Heart left ventricle (tissue), 16 donors: Measurements from ENCODE around the gene IFNLR1. TPM values are rescaled to one million over a fixed set of nuclear protein-coding genes. Genes with fewer than 3 reads are reported as not detected.

ENCODE experiments used
- ATAC-seq, 4 donors: fragments of 200-7000 bp; cut with Tn5 transposase; one replicate each; pipeline ENCODE4 v1.9.1; 2020 to 2022; ENCODE audit warnings: moderate library complexity in 4 of 4, mild to moderate bottlenecking in 3 of 4, moderate number of reproducible peaks in 1 of 4
- DNase-seq, 5 donors: peaks; one replicate each; pipeline ENCODE4 v3.0.0-alpha.2; 2020
- H3K27ac ChIP-seq, 12 donors: fragments of 200-600 bp; sonication (generic) in 4 of 12; one replicate each; pipeline versions ENCODE4 v1.5.0 to v1.8.0; 2016 to 2022; ENCODE audit warnings: mild to moderate bottlenecking in 2 of 12
- H3K27me3 ChIP-seq, 9 donors: fragments of 200-600 bp; sonication (generic) in 2 of 9; one replicate each; pipeline versions ENCODE4 v1.5.1 to v1.8.0; 2016 to 2022; ENCODE audit warnings: mild to moderate bottlenecking in 3 of 9
- H3K36me3 ChIP-seq, 9 donors: fragments of 200-600 bp; sonication (generic) in 2 of 9; one replicate each; pipeline versions ENCODE4 v1.5.0 to v1.8.0; 2018 to 2022; ENCODE audit warnings: mild to moderate bottlenecking in 2 of 9
- H3K4me1 ChIP-seq, 12 donors: fragments of 200-600 bp; sonication (generic) in 4 of 12; one replicate each; pipeline versions ENCODE4 v1.5.0 to v1.8.0; 2016 to 2022; ENCODE audit warnings: mild to moderate bottlenecking in 3 of 12
- H3K4me3 ChIP-seq, 12 donors: fragments of 200-600 bp; sonication (generic) in 4 of 12; one replicate each; pipeline versions ENCODE4 v1.5.0 to v1.8.0; 2017 to 2022; ENCODE audit warnings: mild to moderate bottlenecking in 9 of 12, moderate library complexity in 4 of 12
- H3K9me3 ChIP-seq, 12 donors: fragments of 200-600 bp; sonication (generic) in 4 of 12; one replicate each; pipeline versions ENCODE4 v1.5.0 to v1.8.0; 2016 to 2022; ENCODE audit warnings: mild to moderate bottlenecking in 1 of 12
- CTCF ChIP-seq, 12 donors: fragments of 200-600 bp; sonication (generic) in 4 of 12; IDR thresholded peaks; one replicate each; pipeline versions ENCODE4 v1.5.0 to v1.8.0; 2018 to 2022; ENCODE audit warnings: antibody characterized with exemption in 12 of 12, mild to moderate bottlenecking in 5 of 12
- POLR2A ChIP-seq, 2 donors: fragments of 450-650 bp; IDR thresholded peaks; one replicate each; pipeline ENCODE4 v1.6.1; 2017; ENCODE audit warnings: antibody characterized with exemption in 2 of 2, mild to moderate bottlenecking in 2 of 2, moderate library complexity in 2 of 2
- WGBS, 4 donors: extraction: QIAGEN DNeasy Blood & Tissue Kit in 2 of 4; methylation state at CpG; one replicate each; pipeline versions ENCODE4 v1.1.5 to v1.1.7; 2013 to 2018; 5-methylcytosine and 5-hydroxymethylcytosine counted together
- intact Hi-C, 10 donors: fragments of 100-400 bp; cut with DNase I; formaldehyde crosslinking; loops; one replicate each; pipeline versions ENCODE4 v1.11.1 to v1.14.2; 2022
- polyA plus RNA-seq, 2 donors: library from polyadenylated mRNA; stranded (reverse); fragments of 200-250 nt; gene quantifications; one replicate each; pipeline ENCODE4 v1.2.3, GENCODE V29; 2013
- total RNA-seq, 9 donors: library from RNA; depleted of rRNA in 2 of 9; stranded (reverse); fragments of >200 nt in 2 of 9; fragmentation: NEBNext Ultra II Directional in 3 of 9; extraction: Animal tissue kit (Norgen Biotek cat#: 25700) in 3 of 9; gene quantifications; one replicate each; pipeline versions ENCODE4 v1.1.0 to v1.2.4, GENCODE V29; 2016 to 2023
- donor health status: ischemic (EF 13 %, LVEDD 7.1; RV severe dilation, severe dysfunction).
- donor health status: healthy with polysubstance abuse.
- donor health status: DM: no; HTN: yes; CAD: no.
- donor health status: DM: no; HTN: no; CAD: no.
- donor health status: ischemic (EF 25% LVEDD 6.9; RV normal size, moderate dysfunction).
- donor health status: ischemic (EF 25% LVEDD 5.7; RV mildly dilated, moderate dysfunction).
- donor health status: healthy.
- donor health status: DM: yes; HTN: yes; CAD: no.
- donor health status: ischemic (EF 35%, LVEDD 5.7; RV mildly dilated, moderate dysfunction).
- donor health status: nonischemic (EF 11% LVEDD 7.7; RV severe dilation, severe dysfunction).
- donor health status: DM: yes; HTN: yes; CAD: no.
- donor health status: PGD.
- donor health status: ischemic (EF 29% LVEDD 5.4; RV normal size, mild dysfunction).
- donor health status: nonischemic (EF 23%, LVEDD 6.1; RV moderate dilation, normal function).

The IFNLR1 gene
- total and polyA plus RNA-seq, 11 donors, result 0.99 to 3.4 (median 2.7) TPM

- peaks cover 0 to 8% (median 0%) of the 10 kb centered on the region in 9 donors for H3K27me3 ChIP-seq
- no peak overlapping the region for H3K27ac ChIP-seq
- ATAC-seq, result no peak
- H3K9me3 ChIP-seq, result no peaks in the 10 kb centered on the region
- DNase-seq, result no peak
- H3K4me1 ChIP-seq, result no peaks in the 10 kb centered on the region
- H3K36me3 ChIP-seq, result no peaks in the 10 kb centered on the region
- TF ChIP-seq CTCF (IDR thresholded peaks at IDR 0.05), result no peak
- no peak for TF ChIP-seq POLR2A (IDR thresholded peaks at IDR 0.05)
- WGBS, 4 donors, result 51 to 63% (median 57%) methylated on average over 4 of the region's 4 CpGs
- no peak overlapping the region for H3K4me3 ChIP-seq
- intact Hi-C loops, result no loop called here
These were observed 20.1 kb downstream of the IFNLR1 start for GRCh38 chr1:24167008-24167407.

- TF ChIP-seq POLR2A (IDR thresholded peaks at IDR 0.05), result no peak
- TF ChIP-seq CTCF (IDR thresholded peaks at IDR 0.05), result no peak
- peaks cover 0 to 4% (median 0%) of the 10 kb centered on the region in 9 donors for H3K27me3 ChIP-seq
- ATAC-seq, result no peak
- H3K4me1 ChIP-seq, result no peaks in the 10 kb centered on the region
- intact Hi-C loops, result no loop called here
- H3K4me3 ChIP-seq, result no peak overlapping the region
- DNase-seq, result no peak
- no peaks in the 10 kb centered on the region for H3K36me3 ChIP-seq
- WGBS, 4 donors, result 92 to 98% (median 95%) methylated on average over 2 of the region's 2 CpGs
- H3K27ac ChIP-seq, result no peak overlapping the region
- no peaks in the 10 kb centered on the region for H3K9me3 ChIP-seq
These were observed 21.6 kb downstream of the IFNLR1 start for GRCh38 chr1:24165500-24165899.

DNA sequence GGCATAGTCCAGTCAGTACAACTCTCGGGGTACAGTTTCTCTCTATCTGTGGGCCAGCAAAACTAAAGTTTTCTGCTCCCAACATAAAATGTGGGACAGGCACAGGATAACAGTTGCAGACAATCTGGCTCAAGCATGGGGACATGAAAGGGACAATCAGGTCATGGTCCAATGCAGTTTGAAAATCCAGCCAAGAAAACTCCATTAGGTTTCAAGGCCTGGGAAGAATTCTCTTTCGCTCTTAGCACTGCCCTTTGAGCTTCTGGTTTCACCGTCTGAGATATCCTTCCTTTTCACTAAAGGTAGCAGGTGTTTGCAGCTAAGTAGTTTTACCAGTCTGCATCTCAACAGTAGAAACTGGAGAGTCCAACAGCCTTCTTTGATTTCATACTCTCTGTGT lies 23.1 kb downstream of the IFNLR1 start:
- no peaks in the 10 kb centered on the region for H3K4me1 ChIP-seq
- no peak for ATAC-seq
- WGBS, 4 donors, result 88 to 95% (median 92%) methylated on average over 3 of the region's 3 CpGs
- H3K36me3 ChIP-seq, result no peaks in the 10 kb centered on the region
- no peak overlapping the region for H3K27ac ChIP-seq
- intact Hi-C loops, result no loop called here
- H3K9me3 ChIP-seq, result no peaks in the 10 kb centered on the region
- H3K27me3 ChIP-seq, result peaks cover 0 to 1% (median 0%) of the 10 kb centered on the region in 9 donors
- DNase-seq, result no peak
- TF ChIP-seq CTCF (IDR thresholded peaks at IDR 0.05) (no peak), POLR2A (IDR thresholded peaks at IDR 0.05) (no peak)
- H3K4me3 ChIP-seq, result no peak overlapping the region

- WGBS, 4 donors, result 70 to 77% (median 74%) methylated on average over 5 of the region's 5 CpGs
- ATAC-seq, result no peak
- no peak for DNase-seq
- H3K27ac ChIP-seq, result no peak overlapping the region
- H3K4me3 ChIP-seq, result no peak overlapping the region
- H3K36me3 ChIP-seq, result no peaks in the 10 kb centered on the region
- no peaks in the 10 kb centered on the region for H3K9me3 ChIP-seq
- H3K27me3 ChIP-seq, result no peaks in the 10 kb centered on the region
- intact Hi-C loops, result no loop called here
- TF ChIP-seq CTCF (IDR thresholded peaks at IDR 0.05), result no peak
- TF ChIP-seq POLR2A (IDR thresholded peaks at IDR 0.05), result no peak
- peaks cover 0 to 9% (median 0%) of the 10 kb centered on the region in 12 donors for H3K4me1 ChIP-seq
These were observed 24.9 kb downstream of the IFNLR1 start for GRCh38 chr1:24162201-24162600.
